H1 (cell line): Measurements from ENCODE around the gene LYPD6. TPM values are rescaled to one million over a fixed set of nuclear protein-coding genes. Genes with fewer than 3 reads are reported as not detected.

ENCODE experiments used
- CTCF ChIA-PET: fragments of 300-600 bp; sonication (Branson Sonifier 250); formaldehyde crosslinking; loops from one replicate; lab custom pipeline; 2021; ENCODE audit not compliant: partially characterized antibody; lab: Charles Lee
- POLR2A ChIA-PET: fragments of 300-600 bp; sonication (Branson Sonifier 250); formaldehyde crosslinking; loops from one replicate; lab custom pipeline; 2021; ENCODE audit warnings: inconsistent platforms; ENCODE audit not compliant: partially characterized antibody; lab: Charles Lee
- DNase-seq, 2 experiments: peaks; one replicate each; pipeline versions ENCODE4 v3.0.0 to v3.0.0-alpha.2; 2010 to 2022; ENCODE audit warnings: low spot score in 2 of 2, low read depth in 1 of 2, mixed read lengths in 1 of 2
- FAIRE-seq: peaks from 2 replicates; lab custom pipeline; 2011; peaks lifted over from hg19 to GRCh38; lab: Jason Lieb, UNC
- H2AFZ ChIP-seq: 2 replicates; pipeline ENCODE4 v1.8.1; 2012; ENCODE audit warnings: low read length, inconsistent platforms
- H2AK5ac ChIP-seq: 2 replicates; pipeline ENCODE4 v1.6.1; 2013; ENCODE audit warnings: low read depth, low read length
- H2BK120ac ChIP-seq: replicated peaks from 2 replicates; pipeline ENCODE3; 2013; ENCODE audit warnings: low read depth, low read length, inconsistent platforms
- H2BK12ac ChIP-seq: 2 replicates; pipeline ENCODE4 v1.6.1; 2013; ENCODE audit warnings: low read depth, low read length
- H2BK15ac ChIP-seq: 2 replicates; pipeline ENCODE4 v1.6.1; 2013; ENCODE audit warnings: low read length
- H2BK20ac ChIP-seq: 2 replicates; pipeline ENCODE4 v1.6.1; 2013; ENCODE audit warnings: low read length
- H2BK5ac ChIP-seq: 2 replicates; pipeline ENCODE4 v1.6.1; 2013; ENCODE audit warnings: low read depth, low read length
- H3K14ac ChIP-seq: 2 replicates; pipeline ENCODE4 v1.6.1; 2013; ENCODE audit warnings: inconsistent platforms; ENCODE audit not compliant: insufficient read length
- H3K18ac ChIP-seq: 2 replicates; pipeline ENCODE4 v1.6.1; 2013; ENCODE audit warnings: low read length; ENCODE audit errors: extremely low read depth
- H3K23ac ChIP-seq: 2 replicates; pipeline ENCODE4 v1.6.1; 2013; ENCODE audit warnings: inconsistent platforms; ENCODE audit not compliant: insufficient read length
- H3K23me2 ChIP-seq: 2 replicates; pipeline ENCODE4 v1.6.1; 2013; ENCODE audit warnings: low read depth, low read length
- H3K27ac ChIP-seq: 2 replicates; pipeline ENCODE4 v1.6.1; 2011; ENCODE audit warnings: low read depth, low read length, inconsistent platforms
- H3K27me3 ChIP-seq, 4 experiments: replicated peaks in 1 of 4; 1 replicate in 1 of 4; 2 replicates in 3 of 4; pipeline versions ENCODE4 v1.6.1 to v1.8.1; 2011 to 2013; ENCODE audit warnings: low read length in 3 of 4, mild to moderate bottlenecking in 3 of 4, inconsistent platforms in 2 of 4, mixed read lengths in 2 of 4, moderate library complexity in 1 of 4; ENCODE audit not compliant: control insufficient read depth in 3 of 4, insufficient read depth in 3 of 4; ENCODE audit errors: extremely low read depth in 1 of 4
- H3K36me3 ChIP-seq, 4 experiments: 2 replicates each; pipeline versions ENCODE4 v1.6.1 to v1.8.1; 2011 to 2013; ENCODE audit warnings: mild to moderate bottlenecking in 4 of 4, low read length in 3 of 4, moderate library complexity in 2 of 4, control low read depth in 1 of 4, inconsistent platforms in 1 of 4; ENCODE audit not compliant: insufficient read depth in 4 of 4, control insufficient read depth in 2 of 4
- H3K4ac ChIP-seq: replicated peaks from 2 replicates; pipeline ENCODE3; 2013; ENCODE audit warnings: low read length, low read depth, mixed read lengths, inconsistent platforms; ENCODE audit not compliant: insufficient read length
- H3K4me1 ChIP-seq, 4 experiments: replicated peaks in 1 of 4; 1 replicate in 1 of 4; 2 replicates in 3 of 4; pipeline versions ENCODE4 v1.6.1 to v1.8.1; 2011 to 2013; ENCODE audit warnings: low read length in 3 of 4, inconsistent platforms in 2 of 4, mixed read lengths in 1 of 4; ENCODE audit not compliant: insufficient read depth in 4 of 4, control insufficient read depth in 3 of 4
- H3K4me2 ChIP-seq, 2 experiments: 2 replicates each; pipeline versions ENCODE4 v1.6.1 to v1.8.1; 2011 to 2013; ENCODE audit warnings: low read depth in 2 of 2, low read length in 2 of 2, control low read depth in 1 of 2, inconsistent platforms in 1 of 2, mild to moderate bottlenecking in 1 of 2; ENCODE audit not compliant: insufficient read depth in 1 of 2
- H3K4me3 ChIP-seq, 4 experiments: fragments of 200-600, 300-600 bp in 1 of 4; sonication (generic), shearing (Covaris generic), sonication (Bioruptor Twin) in 1 of 4; 2 replicates each; pipeline versions ENCODE4 v1.5.1 to v1.8.1; 2011 to 2016; ENCODE audit warnings: low read length in 4 of 4, low read depth in 3 of 4, control low read depth in 2 of 4, inconsistent platforms in 2 of 4, mild to moderate bottlenecking in 2 of 4, mixed read lengths in 1 of 4, moderate library complexity in 1 of 4; ENCODE audit not compliant: insufficient read depth in 2 of 4; ENCODE audit errors: extremely low read depth in 1 of 4
- H3K56ac ChIP-seq: replicated peaks from 2 replicates; pipeline ENCODE3; 2013; ENCODE audit warnings: low read depth, mild to moderate bottlenecking, mixed read lengths, low read length, inconsistent platforms; ENCODE audit not compliant: insufficient read length
- H3K79me1 ChIP-seq: 2 replicates; pipeline ENCODE4 v1.6.1; 2013; ENCODE audit warnings: low read depth, low read length, control low read depth
- H3K79me2 ChIP-seq, 2 experiments: 2 replicates each; pipeline versions ENCODE4 v1.6.1 to v1.8.1; 2012 to 2013; ENCODE audit warnings: low read length in 2 of 2, mild to moderate bottlenecking in 2 of 2, inconsistent platforms in 1 of 2; ENCODE audit not compliant: insufficient read depth in 2 of 2, control insufficient read depth in 1 of 2
- H3K9ac ChIP-seq, 4 experiments: replicated peaks in 1 of 4; 1 replicate in 1 of 4; 2 replicates in 3 of 4; pipeline versions ENCODE4 v1.6.1 to v1.8.1; 2011 to 2013; ENCODE audit warnings: low read depth in 3 of 4, low read length in 3 of 4, control low read depth in 2 of 4, mild to moderate bottlenecking in 2 of 4, moderate library complexity in 2 of 4, inconsistent platforms in 1 of 4; ENCODE audit errors: extremely low read depth in 1 of 4
- H3K9me3 ChIP-seq, 2 experiments: 2 replicates each; pipeline versions ENCODE4 v1.6.1 to v1.8.1; 2012 to 2013; ENCODE audit warnings: mild to moderate bottlenecking in 2 of 2, moderate library complexity in 2 of 2, control low read depth in 1 of 2, inconsistent platforms in 1 of 2, low read depth in 1 of 2, low read length in 1 of 2, mixed read lengths in 1 of 2; ENCODE audit not compliant: insufficient read depth in 2 of 2
- H4K20me1 ChIP-seq, 2 experiments: replicated peaks in 1 of 2; 2 replicates each; pipeline versions ENCODE3 to v1.8.1; 2011 to 2013; ENCODE audit warnings: inconsistent platforms in 2 of 2, low read length in 2 of 2, mild to moderate bottlenecking in 1 of 2; ENCODE audit not compliant: insufficient read depth in 2 of 2, control insufficient read depth in 1 of 2
- H4K5ac ChIP-seq: 2 replicates; pipeline ENCODE4 v1.6.1; 2013; ENCODE audit warnings: low read length, low read depth, mixed read lengths, inconsistent platforms; ENCODE audit not compliant: insufficient read length
- H4K8ac ChIP-seq: 2 replicates; pipeline ENCODE4 v1.8.0; 2013; ENCODE audit warnings: mild to moderate bottlenecking, moderate library complexity, low read length, inconsistent platforms; ENCODE audit not compliant: insufficient read depth; ENCODE audit errors: extremely low read depth
- H4K91ac ChIP-seq: replicated peaks from 2 replicates; pipeline ENCODE3; 2013; ENCODE audit warnings: low read length, mixed read lengths, inconsistent platforms; ENCODE audit not compliant: insufficient read length
- ASH2L ChIP-seq: fragments of 200-600, 300-600 bp; sonication (generic); IDR thresholded peaks from one replicate; pipeline ENCODE4 v1.7.1; 2017; ENCODE audit warnings: low read length
- ATF2 ChIP-seq: IDR thresholded peaks from 2 replicates; pipeline ENCODE4 v1.6.1; 2012; ENCODE audit warnings: low read length, inconsistent platforms
- BRCA1 ChIP-seq: IDR thresholded peaks from 2 replicates; pipeline ENCODE4 v1.6.1; 2012; ENCODE audit warnings: low read depth, low read length, improper control_type of control experiment
- CTCF ChIP-seq, 3 experiments: IDR thresholded peaks; 1 replicate in 2 of 3; 2 replicates in 1 of 3; pipeline versions ENCODE4 v1.5.1 to v1.6.1; 2011; ENCODE audit warnings: low read length in 3 of 3, mild to moderate bottlenecking in 3 of 3, inconsistent platforms in 2 of 3, low read depth in 1 of 3, moderate library complexity in 1 of 3; ENCODE audit not compliant: insufficient read depth in 1 of 3; ENCODE audit errors: control extremely low read depth in 1 of 3
- JUN ChIP-seq: IDR thresholded peaks from 2 replicates; pipeline ENCODE4 v1.6.1; 2011; ENCODE audit warnings: low read depth, mild to moderate bottlenecking, improper control_type of control experiment, low read length
- MAFK ChIP-seq: IDR thresholded peaks from 2 replicates; pipeline ENCODE4 v1.6.1; 2012; ENCODE audit warnings: low read depth, mild to moderate bottlenecking, improper control_type of control experiment, low read length
- NANOG ChIP-seq: IDR thresholded peaks from 2 replicates; pipeline ENCODE4 v1.6.1; 2011; ENCODE audit warnings: low read length, low read depth, mild to moderate bottlenecking, inconsistent platforms; ENCODE audit not compliant: insufficient read depth, poor library complexity, severe bottlenecking
- SP2 ChIP-seq: IDR thresholded peaks from 2 replicates; pipeline ENCODE4 v1.6.1; 2012; ENCODE audit warnings: mild to moderate bottlenecking, low read length, inconsistent platforms
- TCF12 ChIP-seq: IDR thresholded peaks from 2 replicates; pipeline ENCODE4 v1.6.1; 2011; ENCODE audit warnings: low read depth, mild to moderate bottlenecking, low read length
- YY1 ChIP-seq: IDR thresholded peaks from 2 replicates; pipeline ENCODE4 v1.6.1; 2011; ENCODE audit warnings: low read depth, mild to moderate bottlenecking, low read length
- WGBS, 2 experiments: shearing (Covaris generic) in 1 of 2; methylation state at CpG; one replicate each; pipeline versions ENCODE4 v1.1.6 to v1.1.7; 2013 to 2015; ENCODE audit warnings: low lambda C conversion rate in 2 of 2, mixed read lengths in 2 of 2, inconsistent platforms in 1 of 2, low coverage in 1 of 2, missing lambda C conversion rate in 1 of 2; ENCODE audit not compliant: insufficient replicate concordance in 2 of 2, insufficient coverage in 1 of 2, insufficient read length in 1 of 2; ENCODE audit errors: extremely low coverage in 1 of 2, missing lambda C conversion rate in 1 of 2; 5-methylcytosine and 5-hydroxymethylcytosine counted together
- polyA plus RNA-seq, 7 experiments: library from polyadenylated mRNA; depleted of rRNA in 3 of 7; stranded (reverse) in 5 of 7; unstranded in 2 of 7; fragments of >200 nt in 5 of 7; fragments of 200-250 nt in 2 of 7; gene quantifications; 1 replicate in 5 of 7; 2 replicates in 1 of 7; 4 replicates in 1 of 7; pipeline versions ENCODE4 v1.2.1 to v1.2.3, GENCODE V29; 2011 to 2013; ENCODE audit warnings: missing spikeins in 2 of 7, mixed read lengths in 2 of 7
- total RNA-seq: library from RNA; stranded (reverse); fragmentation: NEBNext Ultra II Directional; extraction: Animal tissue kit (Norgen Biotek cat#: 25700); gene quantifications from 2 replicates; pipeline ENCODE4 v1.2.1, GENCODE V29; 2021

Gene LYPD6
- total and polyA plus RNA-seq, 2 of the 8 experiments (the other 6 are each of a cell fraction or from before 2014, with no cell fraction given), result 5.6 to 8.9 TPM

GRCh38 chr2:149333636-149334035 is 3.2 kb downstream of the LYPD6 start:
- H3K4me1 ChIP-seq, result peaks cover 0 to 7% (median 4%) of the 10 kb centered on the region in 4 experiments; a peak in 2 of 7 replicates
- no peak for TF ChIP-seq ASH2L
- no peak for TF ChIP-seq YY1
- no peak for TF ChIP-seq SP2
- TF ChIP-seq ATF2, result no peak
- TF ChIP-seq CTCF (IDR thresholded peaks at IDR 0.05; ENCODE audit: control extremely low read depth in 1 of 3, insufficient read depth in 1 of 3, low read depth in 1 of 3, low read length in 3 of 3), result no peak
- no peak for TF ChIP-seq JUN
- no peak for TF ChIP-seq NANOG
- TF ChIP-seq TCF12, result no peak
- TF ChIP-seq BRCA1, result no peak
- no peak for TF ChIP-seq MAFK

More at GRCh38 chr2:149333636-149334035, 3.2 kb downstream of the LYPD6 start:
- WGBS, 2 experiments, result 82% methylated on average over 3 of the region's 3 CpGs; no CpG with 5 or more reads in 1 of the 2 experiments
- Histone ChIP-seq H2BK12ac (no peak overlapping the region), H2AK5ac (no peak overlapping the region), H3K4ac (no peak overlapping the region), H2AFZ (no peak overlapping the region), H3K23me2 (peaks cover 14% of the 10 kb centered on the region; the same call in 1 of the 2 replicates), H3K9me3 (no peaks in the 10 kb centered on the region), H3K23ac (no peak overlapping the region), H3K27me3 (no peaks in the 10 kb centered on the region; a peak in 3 of 7 replicates), H3K79me1 (no peaks in the 10 kb centered on the region), H3K9ac (no peak overlapping the region), H4K8ac (no peak overlapping the region), H3K4me2 (no peak overlapping the region), H2BK120ac (no peak overlapping the region), H3K56ac (no peak overlapping the region), H2BK15ac (no peak overlapping the region), H3K18ac (no peak overlapping the region), H3K27ac (no peak overlapping the region), H4K20me1 (no peaks in the 10 kb centered on the region), H2BK5ac (no peak overlapping the region), H2BK20ac (no peak overlapping the region), H3K36me3 (no peaks in the 10 kb centered on the region), H4K5ac (no peak overlapping the region), H3K79me2 (peaks cover 0 to 8% of the 10 kb centered on the region in 2 experiments; a peak in 2 of 4 replicates), H3K4me3 (no peak overlapping the region), H3K14ac (no peak overlapping the region), H4K91ac (no peak overlapping the region)
- POLR2A ChIA-PET, result interaction anchor here (1.0 kb wide), 1 partner anchor 10 kb away, joined by 3 read pairs; no protein-coding TSS in a partner anchor
- CTCF ChIA-PET, result interaction anchor here (1.0 to 1.6 kb wide), 4 partner anchors 21 to 296 kb away, joined by 3 to 5 read pairs (median 4); partner anchors contain the start of gene LYPD6B
- DNase-seq (no peak), FAIRE-seq (no peak)
